Liver (tissue), 9 donors: Measurements from ENCODE around the gene MMP25. TPM values are rescaled to one million over a fixed set of nuclear protein-coding genes. Genes with fewer than 3 reads are reported as not detected.

Experiments
- DNase-seq: peaks from one replicate; pipeline ENCODE4 v3.0.0-alpha.2; 2017; ENCODE audit warnings: low spot score
- H3K27ac ChIP-seq, 2 donors: one replicate each; pipeline ENCODE4 v1.7.0; 2013; ENCODE audit warnings: inconsistent platforms in 2 of 2, low read length in 2 of 2, control low read depth in 1 of 2, low read depth in 1 of 2, mild to moderate bottlenecking in 1 of 2
- H3K27me3 ChIP-seq, 4 donors: one replicate each; pipeline versions ENCODE4 v1.6.1 to v1.7.0; 2013; ENCODE audit warnings: low read length in 3 of 4, inconsistent platforms in 1 of 4, mild to moderate bottlenecking in 1 of 4, moderate library complexity in 1 of 4; ENCODE audit not compliant: control insufficient read depth in 4 of 4, insufficient read depth in 4 of 4
- H3K36me3 ChIP-seq, 4 donors: one replicate each; pipeline versions ENCODE4 v1.6.1 to v1.7.0; 2013; ENCODE audit warnings: low read length in 3 of 4, mild to moderate bottlenecking in 3 of 4, low read depth in 1 of 4, moderate library complexity in 1 of 4; ENCODE audit not compliant: control insufficient read depth in 4 of 4, insufficient read depth in 3 of 4
- H3K4me1 ChIP-seq, 4 donors: one replicate each; pipeline versions ENCODE4 v1.6.1 to v1.7.0; 2013; ENCODE audit warnings: low read length in 3 of 4, mild to moderate bottlenecking in 3 of 4, moderate library complexity in 1 of 4; ENCODE audit not compliant: control insufficient read depth in 4 of 4, insufficient read depth in 4 of 4
- H3K4me3 ChIP-seq, 3 donors: one replicate each; pipeline versions ENCODE4 v1.6.1 to v1.7.0; 2013; ENCODE audit warnings: low read length in 3 of 3, control low read depth in 1 of 3, low read depth in 1 of 3, mild to moderate bottlenecking in 1 of 3
- H3K9ac ChIP-seq, 2 donors: one replicate each; pipeline ENCODE4 v1.7.0; 2013; ENCODE audit warnings: low read length in 2 of 2, mild to moderate bottlenecking in 2 of 2, moderate library complexity in 2 of 2, control low read depth in 1 of 2, low read depth in 1 of 2
- H3K9me3 ChIP-seq, 4 donors: one replicate each; pipeline versions ENCODE4 v1.6.1 to v1.7.0; 2013; ENCODE audit warnings: low read length in 3 of 4; ENCODE audit not compliant: control insufficient read depth in 4 of 4
- ATF3 ChIP-seq: IDR thresholded peaks from 2 replicates; pipeline ENCODE4 v1.6.1; 2016; ENCODE audit warnings: antibody characterized with exemption
- CTCF ChIP-seq: fragments of 150-350 bp; IDR thresholded peaks from 2 replicates; pipeline ENCODE4 v1.5.1; 2017; ENCODE audit warnings: improper control_type of control experiment, low read depth, low read length; ENCODE audit not compliant: missing input control
- EGR1 ChIP-seq, 2 donors: IDR thresholded peaks; 2 replicates each; pipeline ENCODE4 v1.6.1; 2016 to 2018; ENCODE audit warnings: antibody characterized with exemption in 2 of 2, low read depth in 2 of 2
- FOXA2 ChIP-seq: IDR thresholded peaks from 2 replicates; pipeline ENCODE4 v1.6.1; 2016; ENCODE audit warnings: antibody characterized with exemption
- GABPA ChIP-seq, 2 donors: IDR thresholded peaks in 1 of 2; conservative IDR thresholded peaks in 1 of 2; 2 replicates each; pipeline ENCODE4 v1.6.1; 2016; ENCODE audit warnings: antibody characterized with exemption in 2 of 2, mild to moderate bottlenecking in 1 of 2, moderate library complexity in 1 of 2
- HNF4A ChIP-seq, 2 donors: conservative IDR thresholded peaks; 2 replicates each; pipeline ENCODE4 v1.6.1; 2016; ENCODE audit warnings: antibody characterized with exemption in 2 of 2, mild to moderate bottlenecking in 2 of 2
- HNF4G ChIP-seq: IDR thresholded peaks from 2 replicates; pipeline ENCODE4 v1.6.1; 2016; ENCODE audit warnings: antibody characterized with exemption
- JUND ChIP-seq, 2 donors: IDR thresholded peaks; 2 replicates each; pipeline ENCODE4 v1.6.1; 2016; ENCODE audit warnings: antibody characterized with exemption in 2 of 2
- MAX ChIP-seq: IDR thresholded peaks from 2 replicates; pipeline ENCODE4 v1.6.1; 2016; ENCODE audit warnings: antibody characterized with exemption
- RAD21 ChIP-seq, 2 donors: IDR thresholded peaks; 2 replicates each; pipeline ENCODE4 v1.6.1; 2016; ENCODE audit warnings: antibody characterized with exemption in 2 of 2, mild to moderate bottlenecking in 2 of 2
- REST ChIP-seq: IDR thresholded peaks from 2 replicates; pipeline ENCODE4 v1.6.1; 2016; ENCODE audit warnings: antibody characterized with exemption, mild to moderate bottlenecking
- RXRA ChIP-seq, 2 donors: IDR thresholded peaks; 2 replicates each; pipeline ENCODE4 v1.6.1; 2017 to 2018; ENCODE audit warnings: antibody characterized with exemption in 2 of 2, mild to moderate bottlenecking in 1 of 2
- SP1 ChIP-seq: IDR thresholded peaks from 2 replicates; pipeline ENCODE4 v1.6.1; 2018; ENCODE audit warnings: antibody characterized with exemption, mild to moderate bottlenecking
- TAF1 ChIP-seq: conservative IDR thresholded peaks from 2 replicates; pipeline ENCODE4 v1.6.1; 2016; ENCODE audit warnings: antibody characterized with exemption, mild to moderate bottlenecking
- YY1 ChIP-seq: IDR thresholded peaks from 2 replicates; pipeline ENCODE4 v1.6.1; 2016; ENCODE audit warnings: antibody characterized with exemption, mild to moderate bottlenecking
- ZBTB33 ChIP-seq: IDR thresholded peaks from 2 replicates; pipeline ENCODE4 v1.6.1; 2016; ENCODE audit warnings: antibody characterized with exemption
- WGBS: extraction: QIAGEN DNeasy Blood & Tissue Kit; methylation state at CpG from one replicate; pipeline ENCODE4 v1.1.7; 2013; 5-methylcytosine and 5-hydroxymethylcytosine counted together
- polyA plus RNA-seq, 2 donors: library from polyadenylated mRNA; stranded (reverse) in 1 of 2; unstranded in 1 of 2; fragments of 200-250 nt in 1 of 2; fragments of >200 nt in 1 of 2; fragmentation: Nextera tagmentation in 1 of 2; extraction: Ambion mirVana in 1 of 2; gene quantifications; one replicate each; pipeline versions ENCODE4 v1.2.1 to v1.2.3, GENCODE V29; 2013 to 2015
- total RNA-seq, 2 donors: library from RNA; depleted of rRNA; stranded (reverse); fragments of >200 nt; gene quantifications; one replicate each; pipeline ENCODE4 v1.2.3, GENCODE V29; 2014
- donor health status: healthy.
- donor health status: healthy.
- donor health status: healthy.
- donor health status: healthy.
- donor health status: healthy.

The MMP25 gene
- total and polyA plus RNA-seq, 4 donors: 0.47 to 2.7 (median 0.96) TPM

GRCh38 chr16:3098459-3099394, 52.4 kb downstream of the MMP25 start, which contains the start of gene ZSCAN10:
Gene ZSCAN10, minus strand, starts transcription at chr16:3099294. Its CDS starts 6,357 bp downstream, at chr16:3092937.
- Histone ChIP-seq H3K9ac (no peak within 1 kb of the TSS), H3K27me3 (no peaks in the 10 kb centered on the region), H3K4me1 (peaks cover 0 to 16% (median 7%) of the 10 kb centered on the region in 4 donors), H3K9me3 (no peaks in the 10 kb centered on the region), H3K36me3 (no peaks in the 10 kb centered on the region), H3K4me3 (peak within 1 kb of the TSS in 1 of 3 donors; percentile 33), H3K27ac (no peak within 1 kb of the TSS)
- DNase-seq: no peak
- TF ChIP-seq RAD21 (IDR thresholded peaks at IDR 0.05) (no peak), ZBTB33 (no peak), SP1 (no peak), CTCF (no peak), YY1 (no peak), HNF4G (no peak), EGR1 (IDR thresholded peaks at IDR 0.05; ENCODE audit: low read depth in 2 of 2) (no peak), GABPA (IDR thresholded peaks at IDR 0.05 in 1 of 2, conservative IDR thresholded peaks at IDR 0.05 in 1 of 2) (no peak), RXRA (IDR thresholded peaks at IDR 0.05) (no peak)
- WGBS: 72% methylated on average over 21 of the region's 21 CpGs

GRCh38 chr16:3099395-3099731, 53.0 kb downstream of the MMP25 start:
- no peak for DNase-seq
- 78% methylated on average over 5 of the region's 5 CpGs for WGBS
- H3K27ac ChIP-seq: no peak overlapping the region
- TF ChIP-seq FOXA2: no peak
- TF ChIP-seq HNF4A (conservative IDR thresholded peaks at IDR 0.05): no peak
- TF ChIP-seq GABPA (IDR thresholded peaks at IDR 0.05 in 1 of 2, conservative IDR thresholded peaks at IDR 0.05 in 1 of 2): no peak
- no peak for TF ChIP-seq MAX
- TF ChIP-seq HNF4G: no peak
- TF ChIP-seq REST: no peak
- TF ChIP-seq RAD21 (IDR thresholded peaks at IDR 0.05): no peak
- TF ChIP-seq ZBTB33: no peak
- no peak for TF ChIP-seq JUND (IDR thresholded peaks at IDR 0.05)
- no peak for TF ChIP-seq TAF1
- no peak for TF ChIP-seq RXRA (IDR thresholded peaks at IDR 0.05)
- no peak for TF ChIP-seq ATF3
- no peak for TF ChIP-seq YY1
- H3K4me1 ChIP-seq: peaks cover 0 to 16% (median 7%) of the 10 kb centered on the region in 4 donors
- H3K9me3 ChIP-seq: no peaks in the 10 kb centered on the region
- no peak overlapping the region for H3K9ac ChIP-seq
- H3K27me3 ChIP-seq: no peaks in the 10 kb centered on the region
- H3K36me3 ChIP-seq: no peaks in the 10 kb centered on the region
- H3K4me3 ChIP-seq: no peak overlapping the region
